GM12865 (cell line): ENCODE data around the gene DBR1.
"Not testable (repeated sequence)": the region's sequence is repeated elsewhere in the genome, so short reads cannot be mapped to it uniquely, and the experiment has no call there.

ENCODE experiments used
- DNase-seq: peaks from one replicate; pipeline ENCODE4 v3.0.0; 2010; ENCODE audit warnings: low read depth
- H3K4me3 ChIP-seq: 2 replicates; pipeline ENCODE4 v1.5.1; 2011; ENCODE audit warnings: mild to moderate bottlenecking, low read depth, low read length, control low read depth
- TF ChIP-seq, protein P1 (sequence below): IDR thresholded peaks from 2 replicates; pipeline ENCODE4 v1.5.1; 2011; ENCODE audit warnings: low read length, control low read depth, low read depth, inconsistent platforms; ENCODE audit not compliant: insufficient read depth; ENCODE audit errors: missing control alignments

DBR1 gene

DNA sequence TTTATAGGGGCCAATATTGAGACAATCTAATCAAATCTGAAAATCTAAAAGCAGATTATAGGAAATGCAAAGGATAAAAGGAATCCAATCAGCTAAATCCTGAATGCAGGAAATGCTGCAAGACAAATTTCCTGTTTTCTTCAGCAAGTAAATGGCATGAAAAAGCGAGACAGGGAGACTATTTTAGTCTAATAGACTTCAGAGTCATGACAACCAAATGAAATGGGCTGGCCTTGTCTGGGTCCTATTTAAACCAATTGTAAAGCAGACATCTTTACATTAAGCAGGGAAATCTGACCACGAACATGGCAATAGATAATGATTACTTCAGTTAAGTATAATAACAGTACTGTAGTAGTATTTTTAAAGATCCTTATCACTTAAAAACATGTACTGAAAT lies 2.1 kb downstream of the DBR1 start:
- H3K4me3 ChIP-seq: no peak overlapping the region
- DNase-seq: no peak
- TF ChIP-seq, protein P1, sequence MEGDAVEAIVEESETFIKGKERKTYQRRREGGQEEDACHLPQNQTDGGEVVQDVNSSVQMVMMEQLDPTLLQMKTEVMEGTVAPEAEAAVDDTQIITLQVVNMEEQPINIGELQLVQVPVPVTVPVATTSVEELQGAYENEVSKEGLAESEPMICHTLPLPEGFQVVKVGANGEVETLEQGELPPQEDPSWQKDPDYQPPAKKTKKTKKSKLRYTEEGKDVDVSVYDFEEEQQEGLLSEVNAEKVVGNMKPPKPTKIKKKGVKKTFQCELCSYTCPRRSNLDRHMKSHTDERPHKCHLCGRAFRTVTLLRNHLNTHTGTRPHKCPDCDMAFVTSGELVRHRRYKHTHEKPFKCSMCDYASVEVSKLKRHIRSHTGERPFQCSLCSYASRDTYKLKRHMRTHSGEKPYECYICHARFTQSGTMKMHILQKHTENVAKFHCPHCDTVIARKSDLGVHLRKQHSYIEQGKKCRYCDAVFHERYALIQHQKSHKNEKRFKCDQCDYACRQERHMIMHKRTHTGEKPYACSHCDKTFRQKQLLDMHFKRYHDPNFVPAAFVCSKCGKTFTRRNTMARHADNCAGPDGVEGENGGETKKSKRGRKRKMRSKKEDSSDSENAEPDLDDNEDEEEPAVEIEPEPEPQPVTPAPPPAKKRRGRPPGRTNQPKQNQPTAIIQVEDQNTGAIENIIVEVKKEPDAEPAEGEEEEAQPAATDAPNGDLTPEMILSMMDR: no peak

- TF ChIP-seq, protein P1: no peak
- no peak for DNase-seq
- no peak overlapping the region for H3K4me3 ChIP-seq
These were observed 9.7 kb downstream of the DBR1 start for GRCh38 chr3:138165061-138165460.

DNA sequence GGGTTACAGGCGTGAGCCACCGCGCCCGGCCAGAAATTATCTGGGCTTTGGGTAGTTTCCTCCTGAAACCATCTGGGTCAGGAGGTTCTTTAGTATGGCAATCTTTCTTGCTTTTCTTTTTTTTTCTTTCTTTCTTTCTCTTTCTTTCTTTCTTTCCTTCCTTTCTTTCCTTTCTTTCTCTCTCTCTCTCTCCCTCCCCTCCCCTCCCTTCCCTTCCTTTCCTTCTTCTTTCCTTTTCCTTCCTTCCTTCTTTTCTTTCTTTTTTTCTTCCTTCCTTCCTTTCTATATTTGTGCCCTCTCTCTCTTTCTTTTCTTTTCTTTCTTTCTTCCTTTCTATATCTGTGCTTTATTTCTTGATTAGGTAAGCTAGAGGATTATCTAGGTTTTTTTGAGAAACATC lies 17.0 kb downstream of the DBR1 start:
- no peak overlapping the region for H3K4me3 ChIP-seq
- TF ChIP-seq, protein P1: no peak
- DNase-seq: no peak

DNA sequence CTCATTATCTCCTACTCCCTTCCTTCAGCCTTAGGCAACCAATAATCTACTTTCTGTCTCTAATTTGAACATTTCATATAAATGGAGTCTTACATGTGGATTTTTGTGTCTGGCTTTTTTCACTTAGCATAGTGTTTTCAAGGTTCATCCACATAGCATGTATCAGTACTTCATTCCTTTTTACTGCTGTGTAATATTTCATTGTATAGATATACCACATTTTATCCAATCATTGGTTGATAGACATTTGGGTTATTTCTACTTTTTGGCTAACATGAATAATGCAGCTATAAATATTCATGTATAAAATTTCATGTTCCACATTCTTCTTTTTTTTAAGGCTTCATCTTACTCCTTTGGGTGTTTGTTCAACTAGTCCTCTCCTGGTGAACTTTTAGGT lies 20.2 kb downstream of the DBR1 start:
- H3K4me3 ChIP-seq: no peak overlapping the region
- TF ChIP-seq, protein P1: no peak
- DNase-seq: no peak

- TF ChIP-seq, protein P1: no peak
- no peak for DNase-seq
- no peak overlapping the region for H3K4me3 ChIP-seq
These were observed 26.2 kb downstream of the DBR1 start for GRCh38 chr3:138148503-138148902.

- not testable (repeated sequence) for DNase-seq, H3K4me3 ChIP-seq
These were observed 32.5 kb downstream of the DBR1 start for GRCh38 chr3:138142181-138142580.

- TF ChIP-seq, protein P1: no peak
- DNase-seq: no peak
- no peak overlapping the region for H3K4me3 ChIP-seq
These were observed 33.8 kb downstream of the DBR1 start for GRCh38 chr3:138140940-138141339.

DNA sequence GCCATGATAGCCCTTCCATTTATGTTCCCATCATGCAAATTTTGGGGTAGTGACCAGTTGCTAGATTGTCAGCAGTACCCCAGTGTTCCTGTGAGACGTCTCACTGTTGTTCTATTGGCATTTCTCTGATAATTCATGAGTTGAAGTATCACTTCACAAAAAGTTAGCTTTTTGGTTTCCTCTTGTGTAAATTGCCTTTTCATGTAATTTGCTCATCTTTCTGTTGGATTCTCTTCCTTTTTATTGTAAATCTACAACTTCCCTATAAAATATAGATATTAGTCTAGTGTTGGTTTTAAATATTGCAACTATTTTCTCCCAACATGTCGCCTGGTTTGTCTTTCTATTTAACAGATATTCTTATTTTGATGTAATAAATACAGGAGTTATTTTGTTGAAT lies 35.0 kb downstream of the DBR1 start:
- DNase-seq: no peak
- TF ChIP-seq, protein P1: no peak
- no peak overlapping the region for H3K4me3 ChIP-seq
